WTC11 (cell line): ENCODE results near the gene ENAH. TPM values are rescaled to one million over a fixed set of nuclear protein-coding genes. Genes with fewer than 3 reads are reported as not detected.

Experiments used
- ATAC-seq: fragments of 200-7000 bp; cut with Tn5 transposase; 2 replicates; pipeline ENCODE4 v1.10.0; 2021; ENCODE audit warnings: mild to moderate bottlenecking, moderate library complexity
- CTCF ChIA-PET: fragments of 300-600 bp; sonication (Branson Sonifier 250); formaldehyde crosslinking; loops from one replicate; lab custom pipeline; 2021; ENCODE audit warnings: antibody characterized with exemption; lab: Charles Lee
- POLR2A ChIA-PET: fragments of 350-600 bp; sonication (Branson Sonifier 250); formaldehyde crosslinking; loops from one replicate; lab custom pipeline; 2021; ENCODE audit warnings: antibody characterized with exemption; lab: Charles Lee
- DNase-seq: peaks from one replicate; pipeline ENCODE4 v3.0.0; 2021; ENCODE audit warnings: low spot score
- H3K27ac Mint-ChIP-seq: 2 replicates; pipeline ENCODE4 v1.8.0; 2021; ENCODE audit warnings: mixed read lengths
- H3K27me3 Mint-ChIP-seq: 2 replicates; pipeline ENCODE4 v1.8.0; 2021; ENCODE audit warnings: low read depth, mild to moderate bottlenecking, moderate library complexity, mixed read lengths
- H3K36me3 Mint-ChIP-seq: 2 replicates; pipeline ENCODE4 v1.8.0; 2021; ENCODE audit warnings: mixed read lengths
- H3K4me1 Mint-ChIP-seq: 2 replicates; pipeline ENCODE4 v1.8.0; 2022; ENCODE audit warnings: mixed read lengths
- H3K4me3 Mint-ChIP-seq: 2 replicates; pipeline ENCODE4 v1.8.0; 2021; ENCODE audit warnings: mild to moderate bottlenecking, moderate library complexity, mixed read lengths
- H3K9me3 Mint-ChIP-seq: 2 replicates; pipeline ENCODE4 v1.8.0; 2021; ENCODE audit warnings: mixed read lengths
- CREB1 ChIP-seq: sonication (generic); formaldehyde crosslinking; IDR thresholded peaks from 2 replicates; pipeline ENCODE4 v1.8.0; 2023; ENCODE audit warnings: mild to moderate bottlenecking, missing genetic modification reagents
- EMX1 ChIP-seq: fragments of 250-450 bp; sonication (Bioruptor Pico); IDR thresholded peaks from 2 replicates; pipeline ENCODE4 v1.8.0; 2021; ENCODE audit warnings: mild to moderate bottlenecking
- FOXK1 ChIP-seq: sonication (generic); formaldehyde crosslinking; IDR thresholded peaks from 2 replicates; pipeline ENCODE4 v1.8.0; 2022; ENCODE audit warnings: mild to moderate bottlenecking, moderate library complexity, missing genetic modification reagents
- FOXP1 ChIP-seq: sonication (generic); formaldehyde crosslinking; IDR thresholded peaks from 2 replicates; pipeline ENCODE4 v1.8.0; 2022; ENCODE audit warnings: missing genetic modification reagents, mild to moderate bottlenecking, moderate library complexity, borderline replicate concordance
- GRHL2 ChIP-seq: fragments of 250-450 bp; sonication (Bioruptor Pico); IDR thresholded peaks from 2 replicates; pipeline ENCODE4 v1.8.0; 2022; ENCODE audit warnings: mild to moderate bottlenecking, moderate library complexity; ENCODE audit not compliant: insufficient replicate concordance, severe bottlenecking
- MYBL2 ChIP-seq: sonication (generic); formaldehyde crosslinking; IDR thresholded peaks from 2 replicates; pipeline ENCODE4 v1.8.1; 2023; ENCODE audit warnings: mild to moderate bottlenecking, moderate library complexity, missing genetic modification reagents
- NFATC4 ChIP-seq: fragments of 250-450 bp; sonication (Bioruptor Pico); IDR thresholded peaks from 2 replicates; pipeline ENCODE4 v1.9.0; 2021; ENCODE audit warnings: mild to moderate bottlenecking
- NFYB ChIP-seq: sonication (generic); formaldehyde crosslinking; conservative IDR thresholded peaks from 2 replicates; pipeline ENCODE4 v1.8.0; 2022; ENCODE audit warnings: low read depth, missing genetic modification reagents
- PRDM15 ChIP-seq: sonication (generic); formaldehyde crosslinking; IDR thresholded peaks from 2 replicates; pipeline ENCODE4 v1.8.0; 2022; ENCODE audit warnings: missing genetic modification reagents
- RELA ChIP-seq: sonication (generic); formaldehyde crosslinking; IDR thresholded peaks from 2 replicates; pipeline ENCODE4 v1.8.1; 2022; ENCODE audit warnings: missing genetic modification reagents, mild to moderate bottlenecking, borderline replicate concordance
- SP1 ChIP-seq: sonication (generic); formaldehyde crosslinking; conservative IDR thresholded peaks from 2 replicates; pipeline ENCODE4 v1.8.1; 2022; ENCODE audit warnings: missing genetic modification reagents
- TEAD4 ChIP-seq: sonication (generic); formaldehyde crosslinking; IDR thresholded peaks from 2 replicates; pipeline ENCODE4 v1.8.0; 2022; ENCODE audit warnings: mild to moderate bottlenecking, missing genetic modification reagents
- ZBTB43 ChIP-seq: sonication (generic); formaldehyde crosslinking; IDR thresholded peaks from 2 replicates; pipeline ENCODE4 v1.8.1; 2023; ENCODE audit warnings: mild to moderate bottlenecking, missing genetic modification reagents
- ZMAT4 ChIP-seq: fragments of 250-450 bp; sonication (Bioruptor Pico); IDR thresholded peaks from 2 replicates; pipeline ENCODE4 v1.9.0; 2021; ENCODE audit warnings: mild to moderate bottlenecking
- ZNF138 ChIP-seq: sonication (generic); formaldehyde crosslinking; conservative IDR thresholded peaks from 2 replicates; pipeline ENCODE4 v1.8.1; 2022; ENCODE audit warnings: mild to moderate bottlenecking, moderate library complexity, missing genetic modification reagents
- ZNF232 ChIP-seq: sonication (generic); formaldehyde crosslinking; IDR thresholded peaks from 2 replicates; pipeline ENCODE4 v1.8.0; 2022; ENCODE audit warnings: mild to moderate bottlenecking, missing genetic modification reagents
- ZNF281 ChIP-seq: sonication (generic); formaldehyde crosslinking; IDR thresholded peaks from 2 replicates; pipeline ENCODE4 v1.8.0; 2023; ENCODE audit warnings: mild to moderate bottlenecking, missing genetic modification reagents
- ZNF423 ChIP-seq: fragments of 250-450 bp; sonication (Bioruptor Pico); IDR thresholded peaks from 2 replicates; pipeline ENCODE4 v2.1.2; 2022; ENCODE audit warnings: mild to moderate bottlenecking, moderate library complexity
- total RNA-seq: library from RNA; stranded (reverse); gene quantifications from 3 replicates; pipeline ENCODE4 v1.2.3, GENCODE V29; 2021
- TF ChIP-seq, protein P1 (sequence below): sonication (generic); formaldehyde crosslinking; IDR thresholded peaks from 2 replicates; pipeline ENCODE4 v1.8.0; 2022; ENCODE audit warnings: mild to moderate bottlenecking, missing genetic modification reagents
- TF ChIP-seq, protein P2 (sequence below): fragments of 250-450 bp; sonication (Bioruptor Pico); IDR thresholded peaks from 2 replicates; pipeline ENCODE4 v1.8.0; 2021; ENCODE audit warnings: mild to moderate bottlenecking
- TF ChIP-seq, protein P3 (sequence below): sonication (generic); formaldehyde crosslinking; IDR thresholded peaks from 2 replicates; pipeline ENCODE4 v1.8.1; 2023; ENCODE audit warnings: mild to moderate bottlenecking, missing genetic modification reagents, moderate library complexity

The ENAH gene
- total RNA-seq, 1 experiment from 2014 or later: 227 TPM

DNA sequence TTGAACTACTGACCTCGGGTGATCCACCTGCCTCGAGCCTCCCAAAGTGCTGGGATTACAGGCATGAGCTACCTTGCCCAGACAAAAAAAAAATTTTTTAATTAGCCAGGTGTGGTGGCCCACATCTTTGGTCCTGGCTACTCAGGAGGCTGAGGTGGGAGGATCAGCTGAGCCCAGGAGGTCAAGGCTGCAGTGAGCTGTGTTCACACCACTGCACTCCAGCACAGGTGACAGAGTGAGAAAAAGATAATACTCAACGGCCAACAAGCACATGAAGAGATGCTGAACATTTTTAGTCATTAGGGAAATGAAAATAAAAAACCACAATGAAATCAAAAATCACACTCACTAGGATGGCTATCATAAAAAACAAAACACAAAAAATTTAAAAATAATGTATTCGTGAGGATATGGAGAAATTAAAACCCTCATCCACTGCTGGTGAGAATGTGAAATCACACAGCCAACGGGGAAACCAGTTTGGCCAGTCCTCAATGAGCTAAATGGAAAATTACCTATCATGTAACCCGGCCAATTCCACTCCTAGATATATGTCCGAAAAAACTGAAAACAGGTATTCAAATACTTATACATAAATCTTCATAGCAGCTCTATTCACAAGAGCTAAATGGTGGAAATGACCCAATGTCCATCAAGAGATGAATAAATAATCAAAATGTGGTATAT is 41.2 kb downstream of the ENAH start:
- peaks cover 4% of the 10 kb centered on the region for H3K9me3 Mint-ChIP-seq
- POLR2A ChIA-PET: no interaction called here
- H3K27ac Mint-ChIP-seq: no peak overlapping the region
- no peak for TF ChIP-seq GRHL2 (CRISPR knock-in tag)
- TF ChIP-seq, protein P1, sequence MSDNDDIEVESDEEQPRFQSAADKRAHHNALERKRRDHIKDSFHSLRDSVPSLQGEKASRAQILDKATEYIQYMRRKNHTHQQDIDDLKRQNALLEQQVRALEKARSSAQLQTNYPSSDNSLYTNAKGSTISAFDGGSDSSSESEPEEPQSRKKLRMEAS (CRISPR knock-in tag): no peak
- no peak for TF ChIP-seq ZNF281 (CRISPR knock-in tag)
- no peak for TF ChIP-seq ZBTB43 (CRISPR knock-in tag)
- TF ChIP-seq TEAD4 (CRISPR knock-in tag): no peak
- no peak for TF ChIP-seq ZMAT4 (CRISPR knock-in tag)
- TF ChIP-seq SP1 (CRISPR knock-in tag): no peak
- no peak for TF ChIP-seq RELA (CRISPR knock-in tag)
- no peak for TF ChIP-seq MYBL2 (CRISPR knock-in tag)
- no peak for TF ChIP-seq NFYB
- no peak overlapping the region for H3K4me3 Mint-ChIP-seq
- H3K4me1 Mint-ChIP-seq: peaks cover 60% of the 10 kb centered on the region
- no peak for ATAC-seq
- CTCF ChIA-PET: interaction anchor here (1.2 kb wide), 1 partner anchor 166 kb away, joined by 3 read pairs; the partner anchor contains the start of gene SRP9
- DNase-seq: no peak
- no peaks in the 10 kb centered on the region for H3K27me3 Mint-ChIP-seq
- H3K36me3 Mint-ChIP-seq: peaks cover 18% of the 10 kb centered on the region

DNA sequence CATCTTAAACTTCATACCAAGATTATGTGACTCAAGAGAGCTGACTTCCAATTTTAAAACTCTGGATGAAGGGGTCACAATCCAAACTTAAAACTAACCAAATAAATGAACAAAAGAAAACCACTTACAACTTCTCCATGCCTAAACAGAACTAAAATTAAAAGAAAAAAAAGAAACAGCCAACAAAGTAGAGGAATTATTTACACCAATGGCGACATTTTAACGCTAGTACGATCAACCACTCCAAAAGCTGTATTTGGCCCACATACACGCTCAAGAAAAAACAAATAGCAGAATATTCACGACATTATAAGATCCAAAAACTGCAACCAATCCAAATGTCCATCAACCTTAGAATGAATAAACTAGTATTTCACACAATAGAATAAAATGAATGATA is 42.4 kb downstream of the ENAH start:
- ATAC-seq: no peak
- no peak for DNase-seq
- ChIA-PET CTCF (interaction anchor here (1.2 kb wide), 1 partner anchor 167 kb away, joined by 3 read pairs; the partner anchor contains the start of gene SRP9), POLR2A (no interaction called here)
- H3K27ac Mint-ChIP-seq: peak overlapping the region; percentile 79
- H3K9me3 Mint-ChIP-seq: no peaks in the 10 kb centered on the region
- TF ChIP-seq CREB1 (CRISPR knock-in tag) (no peak), ZNF232 (CRISPR knock-in tag) (no peak), SP1 (CRISPR knock-in tag) (no peak), ZBTB43 (CRISPR knock-in tag) (no peak), NFATC4 (CRISPR knock-in tag) (no peak), ZNF138 (CRISPR knock-in tag) (no peak), FOXK1 (CRISPR knock-in tag) (no peak), PRDM15 (CRISPR knock-in tag) (no peak), ZNF423 (no peak), EMX1 (no peak), FOXP1 (CRISPR knock-in tag) (no peak)
- TF ChIP-seq, protein P2, sequence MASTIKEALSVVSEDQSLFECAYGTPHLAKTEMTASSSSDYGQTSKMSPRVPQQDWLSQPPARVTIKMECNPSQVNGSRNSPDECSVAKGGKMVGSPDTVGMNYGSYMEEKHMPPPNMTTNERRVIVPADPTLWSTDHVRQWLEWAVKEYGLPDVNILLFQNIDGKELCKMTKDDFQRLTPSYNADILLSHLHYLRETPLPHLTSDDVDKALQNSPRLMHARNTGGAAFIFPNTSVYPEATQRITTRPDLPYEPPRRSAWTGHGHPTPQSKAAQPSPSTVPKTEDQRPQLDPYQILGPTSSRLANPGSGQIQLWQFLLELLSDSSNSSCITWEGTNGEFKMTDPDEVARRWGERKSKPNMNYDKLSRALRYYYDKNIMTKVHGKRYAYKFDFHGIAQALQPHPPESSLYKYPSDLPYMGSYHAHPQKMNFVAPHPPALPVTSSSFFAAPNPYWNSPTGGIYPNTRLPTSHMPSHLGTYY (CRISPR knock-in tag): no peak
- TF ChIP-seq, protein P3, sequence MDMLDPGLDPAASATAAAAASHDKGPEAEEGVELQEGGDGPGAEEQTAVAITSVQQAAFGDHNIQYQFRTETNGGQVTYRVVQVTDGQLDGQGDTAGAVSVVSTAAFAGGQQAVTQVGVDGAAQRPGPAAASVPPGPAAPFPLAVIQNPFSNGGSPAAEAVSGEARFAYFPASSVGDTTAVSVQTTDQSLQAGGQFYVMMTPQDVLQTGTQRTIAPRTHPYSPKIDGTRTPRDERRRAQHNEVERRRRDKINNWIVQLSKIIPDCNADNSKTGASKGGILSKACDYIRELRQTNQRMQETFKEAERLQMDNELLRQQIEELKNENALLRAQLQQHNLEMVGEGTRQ (CRISPR knock-in tag): no peak
- no peak overlapping the region for H3K4me3 Mint-ChIP-seq
- peaks cover 59% of the 10 kb centered on the region for H3K4me1 Mint-ChIP-seq
- peaks cover 10% of the 10 kb centered on the region for H3K36me3 Mint-ChIP-seq
- no peaks in the 10 kb centered on the region for H3K27me3 Mint-ChIP-seq
